Measurements from ENCODE around the gene TPPP3. TPM values are rescaled to one million over a fixed set of nuclear protein-coding genes. Genes with fewer than 3 reads are reported as not detected.

Gene TPPP3
- total RNA-seq, 4 donors from 2014 or later: 2.0 to 5.9 (median 2.6) TPM

- TF ChIP-seq CTCF (IDR thresholded peaks at IDR 0.05; ENCODE audit: low read depth): no peak
Measured at GRCh38 chr16:67400901-67401300, 7.6 kb upstream of the TPPP3 start.

- TF ChIP-seq CTCF (IDR thresholded peaks at IDR 0.05; ENCODE audit: low read depth): no peak
Measured at GRCh38 chr16:67399749-67400704, 6.7 kb upstream of the TPPP3 start.

- TF ChIP-seq CTCF (IDR thresholded peaks at IDR 0.05; ENCODE audit: low read depth): no peak
Measured at GRCh38 chr16:67399218-67399733, 6.0 kb upstream of the TPPP3 start.

- TF ChIP-seq CTCF (IDR thresholded peaks at IDR 0.05; ENCODE audit: low read depth): no peak
Measured at GRCh38 chr16:67398546-67399217, 5.4 kb upstream of the TPPP3 start.

- no peak for TF ChIP-seq CTCF (IDR thresholded peaks at IDR 0.05; ENCODE audit: low read depth)
Measured at GRCh38 chr16:67397812-67398545, 4.7 kb upstream of the TPPP3 start.

GRCh38 chr16:67397036-67397801 is 3.9 kb upstream of the TPPP3 start:
- TF ChIP-seq CTCF (IDR thresholded peaks at IDR 0.05; ENCODE audit: low read depth): no peak

All from subcutaneous adipose tissue (tissue), 4 donors.